ENCODE measurements around the gene PFDN1. TPM values are rescaled to one million over a fixed set of nuclear protein-coding genes. Genes with fewer than 3 reads are reported as not detected.

Gene PFDN1
- total RNA-seq, 1 experiment from 2014 or later: 94.1 TPM

- CTCF ChIA-PET: interaction anchor here (1.1 kb wide), 1 partner anchor 240 kb away, joined by 3 read pairs; no protein-coding TSS in a partner anchor
- intact Hi-C loops (cut with micrococcal nuclease; ENCODE audit: unreplicated experiment): no loop called here
- no peaks in the 10 kb centered on the region for H3K36me3 ChIP-seq (ENCODE audit: insufficient read depth, low read length, poor library complexity, severe bottlenecking)
- H3K4me3 ChIP-seq (ENCODE audit: low read depth, low read length, poor library complexity, severe bottlenecking): no peak overlapping the region
- TF ChIP-seq, protein P1, sequence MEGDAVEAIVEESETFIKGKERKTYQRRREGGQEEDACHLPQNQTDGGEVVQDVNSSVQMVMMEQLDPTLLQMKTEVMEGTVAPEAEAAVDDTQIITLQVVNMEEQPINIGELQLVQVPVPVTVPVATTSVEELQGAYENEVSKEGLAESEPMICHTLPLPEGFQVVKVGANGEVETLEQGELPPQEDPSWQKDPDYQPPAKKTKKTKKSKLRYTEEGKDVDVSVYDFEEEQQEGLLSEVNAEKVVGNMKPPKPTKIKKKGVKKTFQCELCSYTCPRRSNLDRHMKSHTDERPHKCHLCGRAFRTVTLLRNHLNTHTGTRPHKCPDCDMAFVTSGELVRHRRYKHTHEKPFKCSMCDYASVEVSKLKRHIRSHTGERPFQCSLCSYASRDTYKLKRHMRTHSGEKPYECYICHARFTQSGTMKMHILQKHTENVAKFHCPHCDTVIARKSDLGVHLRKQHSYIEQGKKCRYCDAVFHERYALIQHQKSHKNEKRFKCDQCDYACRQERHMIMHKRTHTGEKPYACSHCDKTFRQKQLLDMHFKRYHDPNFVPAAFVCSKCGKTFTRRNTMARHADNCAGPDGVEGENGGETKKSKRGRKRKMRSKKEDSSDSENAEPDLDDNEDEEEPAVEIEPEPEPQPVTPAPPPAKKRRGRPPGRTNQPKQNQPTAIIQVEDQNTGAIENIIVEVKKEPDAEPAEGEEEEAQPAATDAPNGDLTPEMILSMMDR (conservative IDR thresholded peaks at IDR 0.05; ENCODE audit: low read depth, low read length): no peak
- TF ChIP-seq EZH2 (IDR thresholded peaks at IDR 0.05; ENCODE audit: borderline replicate concordance, low read depth, low read length, poor library complexity, severe bottlenecking): no peak
- H3K27me3 ChIP-seq (replicated peaks; ENCODE audit: insufficient read depth, low read depth, low read length, poor library complexity): no peaks in the 10 kb centered on the region
- no peak overlapping the region for H3K27ac ChIP-seq (ENCODE audit: low read depth, low read length, poor library complexity, severe bottlenecking)
- H3K9me3 ChIP-seq (ENCODE audit: low read depth, low read length, poor library complexity, severe bottlenecking): no peaks in the 10 kb centered on the region
- BruUV-seq (replicated peaks): no TSS peak
- peaks cover 7% of the 10 kb centered on the region for H3K4me1 ChIP-seq (ENCODE audit: insufficient read depth, low read length, poor library complexity, severe bottlenecking)
- POLR2A ChIA-PET (ENCODE audit: low non-redundant PET): no interaction called here
- no peak for DNase-seq (ENCODE audit: low spot score)
Observed at GRCh38 chr5:140207250-140207964, 95.5 kb downstream of the PFDN1 start.

DNA sequence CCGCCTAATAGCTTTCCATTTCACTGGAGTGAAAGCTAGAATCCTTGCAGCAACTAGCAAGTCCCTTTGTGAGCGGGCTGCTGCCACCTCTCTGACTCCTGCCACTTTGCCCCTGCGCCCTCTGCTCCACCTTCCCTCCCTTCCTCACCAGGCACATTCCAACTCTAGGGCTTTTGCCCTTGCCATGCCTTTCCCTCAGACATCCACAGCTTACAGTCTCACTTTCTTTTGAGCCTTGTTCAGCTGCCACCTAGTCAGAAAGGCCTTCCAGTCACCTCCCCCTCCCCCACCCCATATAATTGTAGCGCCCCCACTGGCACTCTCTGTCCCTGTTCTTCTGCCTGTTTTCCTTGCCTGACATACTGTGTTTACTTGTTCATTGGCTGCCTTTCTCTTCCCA lies 96.9 kb downstream of the PFDN1 start:
- intact Hi-C loops (cut with micrococcal nuclease; ENCODE audit: unreplicated experiment): no loop called here
- POLR2A ChIA-PET (ENCODE audit: low non-redundant PET): no interaction called here

DNA sequence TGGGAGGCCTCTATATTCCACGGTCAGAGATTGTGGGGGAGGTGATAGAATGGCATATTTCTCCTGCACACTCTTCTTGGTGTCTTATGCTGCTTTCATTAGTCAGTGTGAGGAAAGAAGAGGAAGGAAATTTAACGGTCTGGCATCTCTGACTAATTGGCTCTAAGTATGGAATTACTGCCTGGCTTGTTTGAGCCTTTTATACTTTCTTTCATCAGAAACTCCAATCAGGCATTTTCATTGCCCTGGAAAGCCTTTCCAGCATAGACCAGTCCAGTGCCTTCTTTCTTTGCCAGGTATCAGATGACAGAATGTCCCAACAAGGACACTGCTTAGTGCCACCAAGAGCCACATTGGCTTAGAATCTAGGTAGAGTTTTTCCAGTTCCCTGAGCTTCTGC lies 97.7 kb downstream of the PFDN1 start:
- H3K9me3 ChIP-seq (ENCODE audit: low read depth, low read length, poor library complexity, severe bottlenecking): no peaks in the 10 kb centered on the region
- H3K27ac ChIP-seq (ENCODE audit: low read depth, low read length, poor library complexity, severe bottlenecking): no peak overlapping the region
- no TSS peak for BruUV-seq (replicated peaks)
- ChIA-PET POLR2A (ENCODE audit: low non-redundant PET) (no interaction called here), CTCF (no interaction called here)
- H3K36me3 ChIP-seq (ENCODE audit: insufficient read depth, low read length, poor library complexity, severe bottlenecking): no peaks in the 10 kb centered on the region
- H3K27me3 ChIP-seq (replicated peaks; ENCODE audit: insufficient read depth, low read depth, low read length, poor library complexity): no peaks in the 10 kb centered on the region
- H3K4me3 ChIP-seq (ENCODE audit: low read depth, low read length, poor library complexity, severe bottlenecking): no peak overlapping the region
- TF ChIP-seq, protein P1 (conservative IDR thresholded peaks at IDR 0.05; ENCODE audit: low read depth, low read length): no peak
- TF ChIP-seq EZH2 (IDR thresholded peaks at IDR 0.05; ENCODE audit: borderline replicate concordance, low read depth, low read length, poor library complexity, severe bottlenecking): no peak
- peaks cover 7% of the 10 kb centered on the region for H3K4me1 ChIP-seq (ENCODE audit: insufficient read depth, low read length, poor library complexity, severe bottlenecking)
- intact Hi-C loops (cut with micrococcal nuclease; ENCODE audit: unreplicated experiment): no loop called here
- DNase-seq (ENCODE audit: low spot score): no peak

More for the DNA sequence above, 96.9 kb downstream of the PFDN1 start:
- no peaks in the 10 kb centered on the region for H3K9me3 ChIP-seq (ENCODE audit: low read depth, low read length, poor library complexity, severe bottlenecking)
- CTCF ChIA-PET: interaction anchor here (0.7 kb wide), 1 partner anchor 31 kb away, joined by 10 read pairs; no protein-coding TSS in a partner anchor
- TF ChIP-seq, protein P1 (conservative IDR thresholded peaks at IDR 0.05; ENCODE audit: low read depth, low read length): no peak
- TF ChIP-seq EZH2 (IDR thresholded peaks at IDR 0.05; ENCODE audit: borderline replicate concordance, low read depth, low read length, poor library complexity, severe bottlenecking): no peak
- H3K27me3 ChIP-seq (replicated peaks; ENCODE audit: insufficient read depth, low read depth, low read length, poor library complexity): no peaks in the 10 kb centered on the region
- H3K27ac ChIP-seq (ENCODE audit: low read depth, low read length, poor library complexity, severe bottlenecking): no peak overlapping the region
- DNase-seq (ENCODE audit: low spot score): no peak
- no peak overlapping the region for H3K4me3 ChIP-seq (ENCODE audit: low read depth, low read length, poor library complexity, severe bottlenecking)
- H3K36me3 ChIP-seq (ENCODE audit: insufficient read depth, low read length, poor library complexity, severe bottlenecking): no peaks in the 10 kb centered on the region
- BruUV-seq (replicated peaks): no TSS peak
- H3K4me1 ChIP-seq (ENCODE audit: insufficient read depth, low read length, poor library complexity, severe bottlenecking): peaks cover 7% of the 10 kb centered on the region

All from A673 (cell line).